Left ventricle myocardium inferior (tissue), 1 donor: Measurements from ENCODE around the gene VPS41. TPM values are rescaled to one million over a fixed set of nuclear protein-coding genes. Genes with fewer than 3 reads are reported as not detected.

Experiments used
- DNase-seq: peaks from one replicate; pipeline ENCODE4 v3.0.0-alpha.2; 2020
- H3K27ac ChIP-seq: fragments of 200-600 bp; replicated peaks from 2 replicates; pipeline ENCODE4 v1.8.0; 2021
- H3K27me3 ChIP-seq: fragments of 200-600 bp; 2 replicates; pipeline ENCODE4 v1.8.0; 2021; ENCODE audit warnings: low read depth
- H3K36me3 ChIP-seq: fragments of 200-600 bp; 2 replicates; pipeline ENCODE4 v1.8.0; 2021
- H3K4me1 ChIP-seq: fragments of 200-600 bp; 2 replicates; pipeline ENCODE4 v1.8.0; 2021
- H3K4me3 ChIP-seq: fragments of 200-600 bp; 2 replicates; pipeline ENCODE4 v1.8.0; 2021; ENCODE audit warnings: mild to moderate bottlenecking, moderate library complexity
- H3K9me3 ChIP-seq: fragments of 200-600 bp; replicated peaks from 2 replicates; pipeline ENCODE4 v1.8.0; 2021
- CTCF ChIP-seq: fragments of 200-600 bp; IDR thresholded peaks from 2 replicates; pipeline ENCODE4 v1.8.0; 2021; ENCODE audit warnings: antibody characterized with exemption, mild to moderate bottlenecking, borderline replicate concordance
- intact Hi-C: fragments of 100-400 bp; cut with micrococcal nuclease; formaldehyde crosslinking; loops from one replicate; pipeline ENCODE4 v1.11.0; 2022
- total RNA-seq: library from RNA; stranded (reverse); fragmentation: NEBNext Ultra II Directional; extraction: Animal tissue kit (Norgen Biotek cat#: 25700); gene quantifications from one replicate; pipeline ENCODE4 v1.2.1, GENCODE V29; 2021
- donor health status: DM: no; HTN: yes; CAD: no; lungs with severe emphysema.

VPS41 gene
- total RNA-seq, 1 donor from 2014 or later, result 43.7 TPM

GRCh38 chr7:38723327-38723726 lies 185.7 kb downstream of the VPS41 start:
- no peak for TF ChIP-seq CTCF
- no peak overlapping the region for H3K27ac ChIP-seq
- no peaks in the 10 kb centered on the region for H3K4me1 ChIP-seq
- H3K27me3 ChIP-seq, result no peaks in the 10 kb centered on the region
- no peaks in the 10 kb centered on the region for H3K9me3 ChIP-seq
- H3K36me3 ChIP-seq, result peaks cover 49% of the 10 kb centered on the region
- H3K4me3 ChIP-seq, result no peak overlapping the region
- intact Hi-C loops, result no loop called here
- no peak for DNase-seq

GRCh38 chr7:38716397-38716796 lies 192.6 kb downstream of the VPS41 start:
- intact Hi-C loops, result no loop called here
- no peak overlapping the region for H3K4me3 ChIP-seq
- no peak for TF ChIP-seq CTCF
- H3K9me3 ChIP-seq, result peaks cover 15% of the 10 kb centered on the region
- DNase-seq, result no peak
- no peak overlapping the region for H3K27ac ChIP-seq
- H3K4me1 ChIP-seq, result no peaks in the 10 kb centered on the region
- H3K27me3 ChIP-seq, result peaks cover 4% of the 10 kb centered on the region
- peaks cover 5% of the 10 kb centered on the region for H3K36me3 ChIP-seq

- Histone ChIP-seq H3K4me3 (no peak overlapping the region), H3K4me1 (no peaks in the 10 kb centered on the region), H3K27ac (no peak overlapping the region), H3K27me3 (peaks cover 29% of the 10 kb centered on the region), H3K36me3 (no peaks in the 10 kb centered on the region), H3K9me3 (peaks cover 5% of the 10 kb centered on the region)
- no peak for DNase-seq
- intact Hi-C loops, result no loop called here
- TF ChIP-seq CTCF, result no peak
Observed at GRCh38 chr7:38709123-38709522, 199.9 kb downstream of the VPS41 start.

- H3K36me3 ChIP-seq, result no peaks in the 10 kb centered on the region
- H3K9me3 ChIP-seq, result peaks cover 5% of the 10 kb centered on the region
- H3K27ac ChIP-seq, result no peak overlapping the region
- intact Hi-C loops, result no loop called here
- TF ChIP-seq CTCF, result no peak
- H3K27me3 ChIP-seq, result peaks cover 18% of the 10 kb centered on the region
- DNase-seq, result no peak
- H3K4me1 ChIP-seq, result no peaks in the 10 kb centered on the region
- no peak overlapping the region for H3K4me3 ChIP-seq
Observed at GRCh38 chr7:38704751-38705150, 204.2 kb downstream of the VPS41 start.

- Histone ChIP-seq H3K4me1 (no peaks in the 10 kb centered on the region), H3K4me3 (no peak overlapping the region), H3K27ac (no peak overlapping the region), H3K27me3 (peaks cover 13% of the 10 kb centered on the region), H3K9me3 (peaks cover 5% of the 10 kb centered on the region), H3K36me3 (no peaks in the 10 kb centered on the region)
- no peak for TF ChIP-seq CTCF
- DNase-seq, result no peak
- intact Hi-C loops, result no loop called here
Observed at GRCh38 chr7:38704041-38704547, 204.9 kb downstream of the VPS41 start.
